Measurements from ENCODE around the gene KLHDC9.

Gene KLHDC9

DNA sequence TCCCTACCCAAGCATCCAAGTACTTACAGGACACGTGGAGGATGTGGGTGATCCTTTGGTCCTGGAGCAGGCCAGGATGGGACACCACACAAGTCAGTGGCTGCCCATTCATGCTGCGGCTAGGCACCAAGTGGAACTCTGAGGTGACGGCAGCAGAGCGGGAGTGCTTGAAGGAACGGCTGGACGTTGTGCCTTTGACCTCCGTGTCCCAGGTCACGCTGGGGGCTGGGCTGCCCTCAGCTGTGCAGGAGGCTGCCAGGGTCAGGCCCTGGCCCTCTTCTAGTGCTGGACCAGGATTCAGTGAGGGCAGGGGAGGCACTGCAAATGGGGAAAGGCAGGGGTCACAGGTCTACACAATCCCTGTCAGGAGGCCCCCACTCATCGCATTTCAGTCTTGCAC lies 20.7 kb upstream of the KLHDC9 start:
- TF ChIP-seq, protein P1, sequence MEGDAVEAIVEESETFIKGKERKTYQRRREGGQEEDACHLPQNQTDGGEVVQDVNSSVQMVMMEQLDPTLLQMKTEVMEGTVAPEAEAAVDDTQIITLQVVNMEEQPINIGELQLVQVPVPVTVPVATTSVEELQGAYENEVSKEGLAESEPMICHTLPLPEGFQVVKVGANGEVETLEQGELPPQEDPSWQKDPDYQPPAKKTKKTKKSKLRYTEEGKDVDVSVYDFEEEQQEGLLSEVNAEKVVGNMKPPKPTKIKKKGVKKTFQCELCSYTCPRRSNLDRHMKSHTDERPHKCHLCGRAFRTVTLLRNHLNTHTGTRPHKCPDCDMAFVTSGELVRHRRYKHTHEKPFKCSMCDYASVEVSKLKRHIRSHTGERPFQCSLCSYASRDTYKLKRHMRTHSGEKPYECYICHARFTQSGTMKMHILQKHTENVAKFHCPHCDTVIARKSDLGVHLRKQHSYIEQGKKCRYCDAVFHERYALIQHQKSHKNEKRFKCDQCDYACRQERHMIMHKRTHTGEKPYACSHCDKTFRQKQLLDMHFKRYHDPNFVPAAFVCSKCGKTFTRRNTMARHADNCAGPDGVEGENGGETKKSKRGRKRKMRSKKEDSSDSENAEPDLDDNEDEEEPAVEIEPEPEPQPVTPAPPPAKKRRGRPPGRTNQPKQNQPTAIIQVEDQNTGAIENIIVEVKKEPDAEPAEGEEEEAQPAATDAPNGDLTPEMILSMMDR (conservative IDR thresholded peaks at IDR 0.05; ENCODE audit: low read length): no peak
- no peak overlapping the region for H3K4me3 ChIP-seq (ENCODE audit: low read length)
- no peak for DNase-seq (ENCODE audit: low read depth)

DNA sequence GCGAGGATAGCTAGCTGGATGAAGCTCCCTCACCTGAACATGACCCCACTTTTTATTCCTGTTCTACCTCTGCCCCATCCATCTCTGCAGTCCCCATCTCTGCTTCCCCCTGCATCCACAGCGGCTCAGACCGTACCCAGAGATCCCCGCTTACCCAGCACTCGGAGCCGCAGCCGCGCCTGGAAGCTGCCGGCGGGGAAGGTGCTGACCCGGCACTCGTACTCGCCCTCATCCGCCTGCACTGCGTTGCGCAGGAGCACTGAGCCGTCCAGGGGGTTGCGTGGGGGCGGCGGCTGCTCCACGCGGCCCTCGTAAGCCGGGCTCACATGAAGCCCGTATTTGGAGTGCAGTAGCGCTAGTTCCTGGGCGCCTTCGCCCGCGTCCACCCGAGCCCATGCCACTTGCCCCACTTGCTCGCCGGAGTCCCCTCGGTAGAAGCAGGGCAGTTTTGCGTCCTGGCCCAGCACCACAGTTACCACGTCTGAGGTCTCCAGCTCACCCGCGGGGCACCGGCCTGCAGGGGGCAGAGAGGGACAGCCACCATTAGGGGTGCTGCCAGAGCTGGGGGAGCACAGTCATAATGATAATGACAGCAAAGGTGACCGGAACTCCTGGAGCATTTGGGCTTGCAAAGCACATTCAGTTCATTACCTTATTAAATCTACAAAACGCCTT lies 18.6 kb upstream of the KLHDC9 start:
- DNase-seq (ENCODE audit: low read depth): no peak
- H3K4me3 ChIP-seq (ENCODE audit: low read length): no peak overlapping the region
- TF ChIP-seq, protein P1 (conservative IDR thresholded peaks at IDR 0.05; ENCODE audit: low read length): no peak

GRCh38 chr1:161080441-161081405 lies 17.4 kb upstream of the KLHDC9 start:
- TF ChIP-seq, protein P1 (conservative IDR thresholded peaks at IDR 0.05; ENCODE audit: low read length): no peak
- DNase-seq (ENCODE audit: low read depth): peak; percentile 57
- H3K4me3 ChIP-seq (ENCODE audit: low read length): no peak overlapping the region

DNA sequence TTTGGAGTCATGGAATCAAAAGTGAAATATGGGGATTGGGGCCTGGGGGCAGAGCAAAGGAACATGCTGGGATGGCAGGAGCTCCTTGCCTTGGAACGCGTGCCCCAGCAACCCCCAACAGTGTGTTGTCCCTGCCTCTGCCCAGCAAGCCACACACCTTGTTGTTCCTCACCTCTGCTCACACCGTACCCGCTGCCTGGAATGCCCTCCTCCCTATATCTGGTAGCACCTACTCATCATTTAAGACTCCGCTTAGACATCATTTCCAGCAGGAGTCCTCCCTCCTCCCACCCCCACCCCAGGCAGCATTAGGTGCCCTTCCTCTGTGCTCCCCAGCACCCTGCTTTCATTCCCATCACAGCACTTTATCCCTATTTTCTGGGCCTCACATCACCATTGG lies 16.6 kb upstream of the KLHDC9 start:
- no peak overlapping the region for H3K4me3 ChIP-seq (ENCODE audit: low read length)
- TF ChIP-seq, protein P1 (conservative IDR thresholded peaks at IDR 0.05; ENCODE audit: low read length): no peak
- DNase-seq (ENCODE audit: low read depth): no peak

GRCh38 chr1:161082483-161082882 lies 15.7 kb upstream of the KLHDC9 start:
- DNase-seq (ENCODE audit: low read depth): no peak
- H3K4me3 ChIP-seq (ENCODE audit: low read length): no peak overlapping the region
- TF ChIP-seq, protein P1 (conservative IDR thresholded peaks at IDR 0.05; ENCODE audit: low read length): no peak

DNA sequence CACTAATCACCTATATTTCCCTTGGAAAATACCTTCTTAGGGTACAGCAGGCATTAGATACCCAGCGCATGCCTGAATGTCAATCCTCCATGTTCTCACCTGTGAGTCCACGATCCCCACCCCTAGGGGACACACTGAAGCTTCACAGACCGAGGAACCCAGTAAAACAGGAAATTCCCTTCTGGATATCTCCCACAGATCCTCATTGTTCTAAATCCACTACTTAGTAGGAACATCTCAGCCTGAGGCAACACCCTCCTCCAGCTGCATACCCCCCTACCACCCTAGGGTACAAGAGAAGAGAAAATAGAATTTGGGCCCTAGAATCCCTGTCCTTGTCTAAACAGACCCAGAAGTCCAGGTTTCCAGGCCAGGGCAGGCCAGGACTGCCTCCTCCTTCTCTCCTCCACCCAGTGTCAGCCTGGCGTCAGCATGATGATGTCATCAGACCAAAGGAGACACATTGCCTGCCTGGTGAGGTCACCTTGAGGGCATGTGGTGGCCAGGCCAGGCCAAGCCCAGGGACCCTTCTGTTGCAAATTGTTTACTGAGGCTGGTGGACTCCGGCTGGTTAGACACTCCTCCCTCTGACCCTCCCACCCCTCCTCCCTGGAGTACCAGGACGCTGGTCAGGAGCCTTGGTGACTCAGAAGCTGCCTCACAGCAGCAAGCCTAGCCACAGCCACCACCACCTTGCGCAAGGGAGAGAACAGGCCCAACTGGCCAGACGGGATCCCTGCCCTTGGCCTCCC lies 15.0 kb upstream of the KLHDC9 start:
- no peak overlapping the region for H3K4me3 ChIP-seq (ENCODE audit: low read length)
- DNase-seq (ENCODE audit: low read depth): peak; percentile 95
- TF ChIP-seq, protein P1 (conservative IDR thresholded peaks at IDR 0.05; ENCODE audit: low read length): no peak
